Naive thymus-derived CD4-positive, alpha-beta T cell (primary cell): Measurements from ENCODE around the gene STX16. TPM values are rescaled to one million over a fixed set of nuclear protein-coding genes. Genes with fewer than 3 reads are reported as not detected.
"Not testable (repeated sequence)": the region's sequence is repeated elsewhere in the genome, so short reads cannot be mapped to it uniquely, and the experiment has no call there.

ENCODE experiments used
- ATAC-seq: fragments of 150-1000 bp; cut with Tn5 transposase; 2 replicates; pipeline ENCODE4 v1.10.0; 2021; ENCODE audit warnings: mild to moderate bottlenecking, moderate library complexity
- CTCF ChIA-PET: fragments of 350-600 bp; sonication (Branson Sonifier 250); formaldehyde crosslinking; loops from one replicate; lab custom pipeline; 2021; ENCODE audit warnings: antibody characterized with exemption; lab: Charles Lee
- POLR2A ChIA-PET: fragments of 350-600 bp; sonication (Branson Sonifier 250); formaldehyde crosslinking; loops from one replicate; lab custom pipeline; 2021; ENCODE audit warnings: antibody characterized with exemption, inconsistent platforms; lab: Charles Lee
- DNase-seq, 9 donors: peaks; one replicate each; pipeline versions ENCODE4 v3.0.0 to v3.0.0-alpha.2; 2020 to 2022; ENCODE audit warnings: mixed read lengths in 1 of 9
- H3K27ac ChIP-seq: one replicate; pipeline ENCODE4 v1.7.0; 2013; ENCODE audit warnings: mild to moderate bottlenecking, low read depth, low read length, moderate library complexity
- H3K27me3 ChIP-seq, 2 donors: one replicate each; pipeline ENCODE4 v1.7.0; 2013; ENCODE audit warnings: low read length in 2 of 2, mild to moderate bottlenecking in 2 of 2, moderate library complexity in 2 of 2; ENCODE audit not compliant: control insufficient read depth in 2 of 2, insufficient read depth in 2 of 2
- H3K36me3 ChIP-seq, 3 experiments: 1 replicate in 2 of 3; 2 replicates in 1 of 3; pipeline ENCODE4 v1.7.0; 2013; ENCODE audit warnings: low read length in 3 of 3, mild to moderate bottlenecking in 3 of 3, moderate library complexity in 1 of 3; ENCODE audit not compliant: insufficient read depth in 3 of 3, control insufficient read depth in 2 of 3
- H3K4me1 ChIP-seq, 2 donors: one replicate each; pipeline ENCODE4 v1.7.0; 2013; ENCODE audit warnings: low read length in 2 of 2, mild to moderate bottlenecking in 2 of 2, moderate library complexity in 1 of 2; ENCODE audit not compliant: control insufficient read depth in 2 of 2, insufficient read depth in 2 of 2
- H3K4me3 ChIP-seq: 2 replicates; pipeline ENCODE4 v1.7.0; 2013; ENCODE audit warnings: mild to moderate bottlenecking, low read length
- H3K9me3 ChIP-seq, 3 experiments: 1 replicate in 2 of 3; 2 replicates in 1 of 3; pipeline ENCODE4 v1.7.0; 2013; ENCODE audit warnings: low read length in 3 of 3; ENCODE audit not compliant: control insufficient read depth in 2 of 3
- H3K27ac Mint-ChIP-seq, 9 donors: one replicate each; pipeline ENCODE4 v1.8.0; 2020 to 2022; ENCODE audit warnings: mixed read lengths in 9 of 9, mild to moderate bottlenecking in 8 of 9, moderate library complexity in 5 of 9, inconsistent platforms in 2 of 9
- H3K27me3 Mint-ChIP-seq, 5 donors: one replicate each; pipeline ENCODE4 v1.8.0; 2021 to 2022; ENCODE audit warnings: mixed read lengths in 5 of 5, mild to moderate bottlenecking in 1 of 5
- H3K36me3 Mint-ChIP-seq, 5 donors: one replicate each; pipeline ENCODE4 v1.8.0; 2020 to 2022; ENCODE audit warnings: mixed read lengths in 5 of 5, mild to moderate bottlenecking in 3 of 5, inconsistent platforms in 1 of 5
- H3K4me1 Mint-ChIP-seq, 7 donors: one replicate each; pipeline ENCODE4 v1.8.0; 2020 to 2022; ENCODE audit warnings: mixed read lengths in 7 of 7, mild to moderate bottlenecking in 3 of 7, inconsistent platforms in 1 of 7
- H3K4me3 Mint-ChIP-seq, 10 donors: one replicate each; pipeline ENCODE4 v1.8.0; 2020 to 2022; ENCODE audit warnings: mild to moderate bottlenecking in 10 of 10, mixed read lengths in 10 of 10, moderate library complexity in 6 of 10, inconsistent platforms in 2 of 10
- H3K9me3 Mint-ChIP-seq, 11 donors: one replicate each; pipeline ENCODE4 v1.8.0; 2020 to 2022; ENCODE audit warnings: mixed read lengths in 11 of 11, mild to moderate bottlenecking in 4 of 11, inconsistent platforms in 1 of 11, moderate library complexity in 1 of 11
- intact Hi-C, 2 donors: fragments of 100-400 bp; cut with micrococcal nuclease; formaldehyde crosslinking; loops; one replicate each; pipeline ENCODE4 v1.15.1; 2023
- polyA plus RNA-seq, 2 donors: library from polyadenylated mRNA; unstranded; fragments of 300-500 nt; fragmentation: Illumina TruSeq; gene quantifications; one replicate each; pipeline ENCODE4 v1.2.3, GENCODE V29; 2021
- total RNA-seq, 6 experiments: library from RNA in 5 of 6; stranded (reverse) in 5 of 6; gene quantifications; 1 replicate in 5 of 6; 2 replicates in 1 of 6; pipeline ENCODE4 v1.2.3 and lab custom pipeline; 2021 to 2026

STX16 gene
- total and polyA plus RNA-seq, 7 experiments from 2014 or later: 32.0 to 225 (median 185) TPM

- H3K27me3 Mint-ChIP-seq: peaks cover 39 to 60% (median 52%) of the 10 kb centered on the region in 5 donors
- no peak overlapping the region for H3K4me3 Mint-ChIP-seq
- Histone ChIP-seq H3K36me3 (no peaks in the 10 kb centered on the region), H3K4me1 (no peaks in the 10 kb centered on the region), H3K27ac (no peak overlapping the region), H3K9me3 (no peaks in the 10 kb centered on the region), H3K27me3 (peaks cover 0 to 8% of the 10 kb centered on the region in 2 donors), H3K4me3 (no peak overlapping the region)
- intact Hi-C loops: no loop called here
- H3K36me3 Mint-ChIP-seq: peaks cover 0 to 17% (median 0%) of the 10 kb centered on the region in 5 donors
- CTCF ChIA-PET: no interaction called here
- POLR2A ChIA-PET: no interaction called here
- H3K4me1 Mint-ChIP-seq: peaks cover 0 to 4% (median 0%) of the 10 kb centered on the region in 7 donors
- ATAC-seq: no peak
- peaks cover 0 to 27% (median 13%) of the 10 kb centered on the region in 11 donors for H3K9me3 Mint-ChIP-seq
- peak overlapping the region in 1 of 9 donors; percentile 10 for H3K27ac Mint-ChIP-seq
- DNase-seq: no peak
These were observed 72.0 kb downstream of the STX16 start for GRCh38 chr20:58722877-58723627.

- ATAC-seq (no peak), DNase-seq (no peak)
- H3K4me1 Mint-ChIP-seq: peaks cover 0 to 4% (median 0%) of the 10 kb centered on the region in 7 donors
- Histone ChIP-seq H3K4me1 (no peaks in the 10 kb centered on the region), H3K4me3 (no peak overlapping the region), H3K36me3 (no peaks in the 10 kb centered on the region), H3K9me3 (no peaks in the 10 kb centered on the region), H3K27me3 (peaks cover 0 to 8% of the 10 kb centered on the region in 2 donors), H3K27ac (no peak overlapping the region)
- intact Hi-C loops: no loop called here
- no peak overlapping the region for H3K4me3 Mint-ChIP-seq
- ChIA-PET POLR2A (no interaction called here), CTCF (no interaction called here)
- peaks cover 0 to 17% (median 0%) of the 10 kb centered on the region in 5 donors for H3K36me3 Mint-ChIP-seq
- H3K27ac Mint-ChIP-seq: no peak overlapping the region
- peaks cover 0 to 27% (median 13%) of the 10 kb centered on the region in 11 donors for H3K9me3 Mint-ChIP-seq
- H3K27me3 Mint-ChIP-seq: peaks cover 39 to 60% (median 52%) of the 10 kb centered on the region in 5 donors
These were observed 72.5 kb downstream of the STX16 start for GRCh38 chr20:58723628-58723984.

GRCh38 chr20:58726156-58726555 is 75.1 kb downstream of the STX16 start:
- H3K27ac ChIP-seq, H3K4me1 ChIP-seq, DNase-seq, H3K36me3 ChIP-seq, ATAC-seq, H3K27me3 ChIP-seq, H3K4me3 Mint-ChIP-seq, CTCF ChIA-PET, H3K27ac Mint-ChIP-seq, H3K4me3 ChIP-seq, POLR2A ChIA-PET, intact Hi-C loops, H3K9me3 ChIP-seq, H3K4me1 Mint-ChIP-seq: not testable (repeated sequence)
- Mint-ChIP-seq H3K36me3 (peaks cover 0 to 17% (median 4%) of the 10 kb centered on the region in 5 donors), H3K9me3 (peaks cover 0 to 27% (median 12%) of the 10 kb centered on the region in 11 donors), H3K27me3 (peaks cover 39 to 66% (median 53%) of the 10 kb centered on the region in 5 donors)

Other genes with a start within 250 kb of the STX16 start
- not detected for gene APCDD1L, start 135.9 kb upstream of the STX16 start, total RNA-seq
- gene APCDD1L, start 135.9 kb upstream of the STX16 start, polyA plus RNA-seq: under 1 TPM; 0.09 to 0.18 TPM
- gene NPEPL1, start 41.5 kb downstream of the STX16 start, total RNA-seq: 10 to 100 TPM; 32.8 to 76.2 (median 50.5) TPM
- gene NPEPL1, start 41.5 kb downstream of the STX16 start, polyA plus RNA-seq: 1 to 10 TPM; 6.2 to 6.9 TPM
- gene GNAS-AS1, start 199.6 kb downstream of the STX16 start, total RNA-seq: 1 to 10 TPM in 3 of 5 experiments, under 1 TPM in 2; 0.13 to 2.0 (median 1.5) TPM
- not detected for gene GNAS-AS1, start 199.6 kb downstream of the STX16 start, polyA plus RNA-seq
- 100 to 1,000 TPM; 694 to 907 (median 775) TPM for gene GNAS, start 201.4 kb downstream of the STX16 start, total RNA-seq
- 100 to 1,000 TPM; 147 to 221 TPM for gene GNAS, start 201.4 kb downstream of the STX16 start, polyA plus RNA-seq